Psoas muscle (tissue), 8 donors: ENCODE measurements around the gene GRIP2. TPM values are rescaled to one million over a fixed set of nuclear protein-coding genes. Genes with fewer than 3 reads are reported as not detected.

Experiments used
- ATAC-seq, 4 donors: fragments of 200-7000 bp; cut with Tn5 transposase; one replicate each; pipeline ENCODE4 v1.9.1; 2020; ENCODE audit warnings: moderate library complexity in 3 of 4, mild to moderate bottlenecking in 2 of 4
- DNase-seq, 2 donors: peaks; one replicate each; pipeline ENCODE4 v3.0.0-alpha.2; 2020
- H3K27ac ChIP-seq: fragments of 200-600 bp; one replicate; pipeline ENCODE4 v1.8.0; 2022
- H3K27me3 ChIP-seq, 3 donors: fragments of 200-600 bp in 1 of 3; one replicate each; pipeline versions ENCODE4 v1.6.1 to v1.8.0; 2013 to 2022; ENCODE audit warnings: low read length in 2 of 3, mild to moderate bottlenecking in 2 of 3, moderate library complexity in 1 of 3; ENCODE audit not compliant: insufficient read depth in 3 of 3
- H3K36me3 ChIP-seq, 2 donors: fragments of 200-600 bp in 1 of 2; one replicate each; pipeline versions ENCODE4 v1.6.1 to v1.8.0; 2013 to 2022; ENCODE audit warnings: low read depth in 1 of 2, mild to moderate bottlenecking in 1 of 2, moderate library complexity in 1 of 2; ENCODE audit not compliant: insufficient read depth in 1 of 2
- H3K4me1 ChIP-seq: fragments of 200-600 bp; one replicate; pipeline ENCODE4 v1.8.0; 2022
- H3K4me3 ChIP-seq: fragments of 200-600 bp; one replicate; pipeline ENCODE4 v1.8.0; 2022; ENCODE audit warnings: mild to moderate bottlenecking
- H3K9me3 ChIP-seq: fragments of 200-600 bp; one replicate; pipeline ENCODE4 v1.8.0; 2022
- CTCF ChIP-seq: fragments of 200-600 bp; IDR thresholded peaks from one replicate; pipeline ENCODE4 v1.8.0; 2022; ENCODE audit warnings: antibody characterized with exemption
- WGBS, 3 donors: extraction: QIAGEN DNeasy Blood & Tissue Kit; methylation state at CpG; one replicate each; pipeline versions ENCODE4 v1.1.6 to v1.1.7; 2013; 5-methylcytosine and 5-hydroxymethylcytosine counted together
- intact Hi-C, 2 donors: fragments of 100-400 bp; cut with DNase I; formaldehyde crosslinking; loops; one replicate each; pipeline versions ENCODE4 v1.11.0 to v1.14.2; 2022
- polyA plus RNA-seq, 3 donors: library from polyadenylated mRNA; stranded (reverse); fragments of 200-250 nt; gene quantifications; one replicate each; pipeline ENCODE4 v1.2.3, GENCODE V29; 2013
- total RNA-seq, 4 donors: library from RNA; stranded (reverse); fragmentation: NEBNext Ultra II Directional in 2 of 4; extraction: Animal tissue kit (Norgen Biotek cat#: 25700) in 2 of 4; gene quantifications; one replicate each; pipeline versions ENCODE4 v1.2.1 to v1.2.4, GENCODE V29; 2021 to 2023
- donor health status: healthy with polysubstance abuse.
- donor health status: DM: no; HTN: no; CAD: no; lungs with moderate emphysema.
- donor health status: Bipolar disorder and iron deficiency.
- donor health status: healthy.
- donor health status: DM: yes; HTN: yes; CAD: no.
- donor health status: DM: no; HTN: no; CAD: no.
- donor health status: DM: no; HTN: no; CAD: no.
- donor health status: DM: yes; HTN: yes; CAD: no.

Gene GRIP2
- total and polyA plus RNA-seq, 7 donors, result 2.2 to 37.4 (median 24.9) TPM

GRCh38 chr3:14480207-14481017, 59.7 kb downstream of the GRIP2 start:
- intact Hi-C loops, result no loop called here
- WGBS, 3 donors, result 76 to 84% (median 83%) methylated on average over 8 of the region's 8 CpGs
- ATAC-seq (peak in 1 of 4 donors; percentile 25), DNase-seq (peak in 1 of 2 donors; percentile 19)
- no peak overlapping the region for H3K27ac ChIP-seq
- H3K36me3 ChIP-seq, result peaks cover 10 to 100% of the 10 kb centered on the region in 2 donors
- no peak for TF ChIP-seq CTCF
- no peaks in the 10 kb centered on the region for H3K9me3 ChIP-seq
- no peaks in the 10 kb centered on the region for H3K27me3 ChIP-seq
- H3K4me3 ChIP-seq, result no peak overlapping the region
- peaks cover 5% of the 10 kb centered on the region for H3K4me1 ChIP-seq

- ATAC-seq (no peak), DNase-seq (peak in 1 of 2 donors; percentile 22)
Observed at GRCh38 chr3:14479591-14479990, 60.6 kb downstream of the GRIP2 start.

GRCh38 chr3:14478956-14479550, 61.1 kb downstream of the GRIP2 start:
- Histone ChIP-seq H3K27me3 (no peaks in the 10 kb centered on the region), H3K4me3 (no peak overlapping the region), H3K27ac (no peak overlapping the region), H3K9me3 (no peaks in the 10 kb centered on the region), H3K4me1 (peaks cover 14% of the 10 kb centered on the region), H3K36me3 (peaks cover 9 to 99% of the 10 kb centered on the region in 2 donors)
- TF ChIP-seq CTCF, result no peak
- WGBS, 3 donors, result 90 to 93% (median 91%) methylated on average over 8 of the region's 8 CpGs
- DNase-seq (no peak), ATAC-seq (no peak)
- intact Hi-C loops, result no loop called here

More at GRCh38 chr3:14479591-14479990, 60.6 kb downstream of the GRIP2 start:
- peaks cover 10 to 99% of the 10 kb centered on the region in 2 donors for H3K36me3 ChIP-seq
- no peaks in the 10 kb centered on the region for H3K27me3 ChIP-seq
- H3K4me3 ChIP-seq, result no peak overlapping the region
- intact Hi-C loops, result no loop called here
- WGBS, 3 donors, result 89 to 92% (median 92%) methylated on average over 6 of the region's 6 CpGs
- no peak for TF ChIP-seq CTCF
- H3K27ac ChIP-seq, result no peak overlapping the region
- peaks cover 8% of the 10 kb centered on the region for H3K4me1 ChIP-seq
- H3K9me3 ChIP-seq, result no peaks in the 10 kb centered on the region

- peak in 1 of 2 donors; percentile 30 for DNase-seq
- no peak for ATAC-seq
- Histone ChIP-seq H3K27ac (no peak overlapping the region), H3K9me3 (no peaks in the 10 kb centered on the region), H3K4me1 (peaks cover 27% of the 10 kb centered on the region), H3K4me3 (no peak overlapping the region), H3K36me3 (peaks cover 8 to 97% of the 10 kb centered on the region in 2 donors), H3K27me3 (no peaks in the 10 kb centered on the region)
- 91 to 94% (median 94%) methylated on average over 11 of the region's 11 CpGs for WGBS, 3 donors
- intact Hi-C loops, result no loop called here
- no peak for TF ChIP-seq CTCF
Observed at GRCh38 chr3:14477311-14477935, 62.7 kb downstream of the GRIP2 start.
